ENCODE results near the gene HIGD1C. TPM values are rescaled to one million over a fixed set of nuclear protein-coding genes. Genes with fewer than 3 reads are reported as not detected.
"Not testable (repeated sequence)": the region's sequence is repeated elsewhere in the genome, so short reads cannot be mapped to it uniquely, and the experiment has no call there.

The HIGD1C gene
- total RNA-seq, 1 donor from 2014 or later = not detected

DNA sequence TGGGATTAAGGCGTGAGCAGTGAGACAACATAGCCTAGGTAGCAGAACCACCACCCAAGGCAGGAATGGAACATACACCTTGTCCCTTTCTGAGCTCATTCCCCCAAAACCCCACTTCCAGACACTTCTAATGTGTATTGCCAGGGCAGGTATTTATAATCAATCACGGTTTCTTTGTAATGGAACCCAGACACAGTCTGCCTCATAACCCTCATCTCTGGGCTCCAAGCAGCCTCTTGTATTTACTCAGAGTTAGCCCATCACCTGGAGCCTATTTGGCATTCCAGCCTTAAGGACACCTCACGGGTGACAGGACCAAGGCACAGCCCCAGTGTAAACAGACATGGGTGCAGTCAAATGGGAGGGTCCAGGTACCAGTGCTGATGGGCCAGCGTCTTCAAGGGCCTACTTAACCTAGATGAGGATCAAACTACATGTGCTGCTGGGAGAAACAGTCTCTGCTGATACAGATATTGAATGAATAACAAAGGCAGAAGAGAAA, 2.5 kb upstream of the HIGD1C start:
- no peak for TF ChIP-seq CTCF (IDR thresholded peaks at IDR 0.05)
- H3K4me3 ChIP-seq = no peak overlapping the region
- H3K4me1 ChIP-seq = no peaks in the 10 kb centered on the region
- no peaks in the 10 kb centered on the region for H3K27me3 ChIP-seq (ENCODE audit: low read depth)
- DNase-seq (no peak), ATAC-seq (peak; percentile 35 to 37)
- H3K36me3 ChIP-seq = peaks cover 4% of the 10 kb centered on the region
- no peak overlapping the region for H3K27ac ChIP-seq
- intact Hi-C loops (cut with DNase I) = no loop called here
- H3K9me3 ChIP-seq = no peaks in the 10 kb centered on the region

GRCh38 chr12:50951112-50951511, 1.2 kb upstream of the HIGD1C start:
- no peak overlapping the region for H3K27ac ChIP-seq
- DNase-seq (no peak), ATAC-seq (peak in 1 of 2 donors; percentile 53)
- peaks cover 5% of the 10 kb centered on the region for H3K36me3 ChIP-seq
- intact Hi-C loops (cut with DNase I) = no loop called here
- H3K4me3 ChIP-seq = no peak overlapping the region
- no peaks in the 10 kb centered on the region for H3K4me1 ChIP-seq
- TF ChIP-seq CTCF (IDR thresholded peaks at IDR 0.05) = no peak
- H3K27me3 ChIP-seq (ENCODE audit: low read depth) = no peaks in the 10 kb centered on the region
- no peaks in the 10 kb centered on the region for H3K9me3 ChIP-seq

- no peak for ATAC-seq
Observed at GRCh38 chr12:50953047-50953446, 703 bp downstream of the HIGD1C start.

DNA sequence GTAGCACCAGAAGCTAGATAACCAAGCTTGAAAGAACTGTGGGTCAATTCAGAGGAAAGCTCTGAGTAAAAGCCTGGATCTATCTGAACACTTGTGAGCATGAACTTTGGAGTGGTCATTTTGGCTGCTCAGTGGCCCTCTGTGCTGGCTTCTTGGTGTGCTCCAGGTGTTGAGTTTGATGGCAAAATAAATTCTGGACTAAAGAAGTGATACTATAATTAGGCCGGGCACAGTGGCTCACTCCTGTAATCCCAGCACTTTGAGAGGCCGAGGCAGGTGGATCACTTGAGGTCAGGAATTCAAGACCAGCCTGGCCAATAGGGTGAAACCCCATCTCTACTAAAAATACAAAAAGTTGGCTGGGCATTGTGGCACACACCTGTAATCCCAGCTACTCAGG, 2.4 kb downstream of the HIGD1C start:
- H3K27me3 ChIP-seq (ENCODE audit: low read depth); H3K4me3 ChIP-seq; H3K9me3 ChIP-seq; ATAC-seq; H3K4me1 ChIP-seq; H3K27ac ChIP-seq; H3K36me3 ChIP-seq; DNase-seq; intact Hi-C loops (cut with DNase I): not testable (repeated sequence)

More at GRCh38 chr12:50953047-50953446, 703 bp downstream of the HIGD1C start:
- H3K4me1 ChIP-seq = no peaks in the 10 kb centered on the region
- no peaks in the 10 kb centered on the region for H3K27me3 ChIP-seq (ENCODE audit: low read depth)
- intact Hi-C loops (cut with DNase I) = no loop called here
- H3K4me3 ChIP-seq = no peak overlapping the region
- peaks cover 5% of the 10 kb centered on the region for H3K36me3 ChIP-seq
- DNase-seq = no peak
- TF ChIP-seq CTCF (IDR thresholded peaks at IDR 0.05) = no peak
- no peaks in the 10 kb centered on the region for H3K9me3 ChIP-seq
- H3K27ac ChIP-seq = no peak overlapping the region

DNA sequence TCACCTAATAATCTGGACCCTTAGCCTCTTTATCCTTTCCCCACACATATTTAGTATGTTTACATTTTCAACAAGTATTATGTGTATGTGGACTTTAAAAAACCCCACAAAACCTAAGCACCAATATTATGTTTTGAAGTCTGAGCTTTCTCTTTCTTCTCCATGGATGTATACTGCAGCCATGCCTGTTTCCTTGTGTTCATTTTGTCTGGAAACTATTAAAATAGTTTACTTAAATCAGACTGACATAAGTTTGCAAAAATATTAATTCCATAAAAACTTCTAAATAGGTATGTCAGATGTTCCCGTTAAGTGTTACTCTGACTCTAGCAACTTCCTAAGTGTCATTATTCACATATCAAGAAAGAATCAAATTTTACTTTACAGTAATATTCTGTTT, 2.9 kb downstream of the HIGD1C start:
- Histone ChIP-seq H3K27ac (no peak overlapping the region), H3K36me3 (peaks cover 5% of the 10 kb centered on the region), H3K4me3 (no peak overlapping the region), H3K27me3 (ENCODE audit: low read depth) (no peaks in the 10 kb centered on the region), H3K4me1 (no peaks in the 10 kb centered on the region), H3K9me3 (no peaks in the 10 kb centered on the region)
- no peak for TF ChIP-seq CTCF (IDR thresholded peaks at IDR 0.05)
- DNase-seq (no peak), ATAC-seq (no peak)
- intact Hi-C loops (cut with DNase I) = no loop called here

- intact Hi-C loops (cut with DNase I) = no loop called here
- Histone ChIP-seq H3K27me3 (ENCODE audit: low read depth) (no peaks in the 10 kb centered on the region), H3K36me3 (peaks cover 5% of the 10 kb centered on the region), H3K4me3 (no peak overlapping the region), H3K9me3 (no peaks in the 10 kb centered on the region), H3K4me1 (no peaks in the 10 kb centered on the region), H3K27ac (no peak overlapping the region)
- ATAC-seq = no peak
- TF ChIP-seq CTCF (IDR thresholded peaks at IDR 0.05) = no peak
- DNase-seq = no peak
Observed at GRCh38 chr12:50955697-50956096, 3.4 kb downstream of the HIGD1C start.

All from lower lobe of right lung (tissue), 2 donors.